ENCODE results near the gene DUSP5. TPM values are rescaled to one million over a fixed set of nuclear protein-coding genes. Genes with fewer than 3 reads are reported as not detected.

The DUSP5 gene
- polyA plus RNA-seq, 3 donors, result 2.0 to 65.3 (median 3.9) TPM

- Histone ChIP-seq H3K4me2 (replicated peaks; ENCODE audit: extremely low read depth, low read length, poor library complexity, severe bottlenecking) (no peak overlapping the region), H3K27ac (ENCODE audit: low read depth in 1 of 2, low read length in 2 of 2) (no peak overlapping the region), H3K4me1 (ENCODE audit: control insufficient read depth in 1 of 2, insufficient read depth in 2 of 2, low read length in 2 of 2) (no peaks in the 10 kb centered on the region), H3K36me3 (replicated peaks in 1 of 2; ENCODE audit: control insufficient read depth in 1 of 2, insufficient read depth in 2 of 2, low read length in 2 of 2) (no peaks in the 10 kb centered on the region), H2AFZ (ENCODE audit: insufficient read depth, low read depth, low read length, poor library complexity, severe bottlenecking) (no peak overlapping the region), H3K79me2 (ENCODE audit: insufficient read depth, low read length) (no peaks in the 10 kb centered on the region), H3K4me3 (replicated peaks in 1 of 3; ENCODE audit: low read depth in 2 of 3, low read length in 3 of 3) (no peak overlapping the region), H3K9ac (ENCODE audit: insufficient read depth, low read length, poor library complexity, severe bottlenecking) (no peak overlapping the region), H4K20me1 (ENCODE audit: insufficient read depth, low read length) (no peaks in the 10 kb centered on the region), H3K9me3 (replicated peaks in 1 of 2; ENCODE audit: control insufficient read depth in 1 of 2, insufficient read depth in 1 of 2, low read length in 2 of 2) (no peaks in the 10 kb centered on the region), H3K27me3 (ENCODE audit: control insufficient read depth in 2 of 2, insufficient read depth in 2 of 2, low read length in 2 of 2) (no peaks in the 10 kb centered on the region)
- Mint-ChIP-seq H3K36me3 (no peaks in the 10 kb centered on the region), H3K9me3 (peaks cover 0 to 13% (median 4%) of the 10 kb centered on the region in 7 donors), H3K4me3 (no peak overlapping the region), H3K27me3 (ENCODE audit: low read depth in 3 of 3) (peaks cover 0 to 2% (median 0%) of the 10 kb centered on the region in 3 donors), H3K4me1 (no peaks in the 10 kb centered on the region), H3K27ac (no peak overlapping the region)
- intact Hi-C loops (cut with micrococcal nuclease), result no loop called here
- WGBS (ENCODE audit: insufficient coverage), result 100% methylated on average over 2 of the region's 5 CpGs
- no peak for TF ChIP-seq CTCF (IDR thresholded peaks at IDR 0.05)
- no peak for DNase-seq
Observed at GRCh38 chr10:110471566-110472139, 26.1 kb upstream of the DUSP5 start.

DNA sequence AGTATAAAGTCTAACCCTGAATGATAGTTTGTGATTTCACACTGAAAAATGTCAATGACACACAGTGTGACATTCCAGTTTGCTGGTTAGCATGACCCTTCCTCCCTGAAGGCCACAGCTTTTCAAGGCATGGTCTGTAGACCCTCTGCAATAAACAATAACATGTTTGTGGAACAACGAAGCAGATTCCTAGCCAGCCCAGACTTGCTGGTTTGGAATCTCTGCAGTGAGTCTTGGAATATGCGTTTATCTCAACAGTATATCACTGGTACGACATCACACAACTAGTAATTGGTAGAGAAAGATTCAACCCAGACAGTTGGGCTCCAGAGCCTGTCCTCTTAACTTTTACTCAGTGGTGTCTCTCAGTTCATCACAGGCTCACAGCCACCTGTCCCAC lies 23.7 kb upstream of the DUSP5 start:
- Histone ChIP-seq H3K36me3 (replicated peaks in 1 of 2; ENCODE audit: control insufficient read depth in 1 of 2, insufficient read depth in 2 of 2, low read length in 2 of 2) (no peaks in the 10 kb centered on the region), H3K27ac (ENCODE audit: low read depth in 1 of 2, low read length in 2 of 2) (no peak overlapping the region), H3K4me1 (ENCODE audit: control insufficient read depth in 1 of 2, insufficient read depth in 2 of 2, low read length in 2 of 2) (no peaks in the 10 kb centered on the region), H3K4me3 (replicated peaks in 1 of 3; ENCODE audit: low read depth in 2 of 3, low read length in 3 of 3) (no peak overlapping the region), H3K4me2 (replicated peaks; ENCODE audit: extremely low read depth, low read length, poor library complexity, severe bottlenecking) (no peak overlapping the region), H2AFZ (ENCODE audit: insufficient read depth, low read depth, low read length, poor library complexity, severe bottlenecking) (no peak overlapping the region), H3K27me3 (ENCODE audit: control insufficient read depth in 2 of 2, insufficient read depth in 2 of 2, low read length in 2 of 2) (no peaks in the 10 kb centered on the region), H4K20me1 (ENCODE audit: insufficient read depth, low read length) (no peaks in the 10 kb centered on the region), H3K9ac (ENCODE audit: insufficient read depth, low read length, poor library complexity, severe bottlenecking) (no peak overlapping the region), H3K79me2 (ENCODE audit: insufficient read depth, low read length) (no peaks in the 10 kb centered on the region), H3K9me3 (replicated peaks in 1 of 2; ENCODE audit: control insufficient read depth in 1 of 2, insufficient read depth in 1 of 2, low read length in 2 of 2) (no peaks in the 10 kb centered on the region)
- intact Hi-C loops (cut with micrococcal nuclease), result no loop called here
- H3K36me3 Mint-ChIP-seq, result no peaks in the 10 kb centered on the region
- peaks cover 0 to 2% (median 0%) of the 10 kb centered on the region in 3 donors for H3K27me3 Mint-ChIP-seq (ENCODE audit: low read depth in 3 of 3)
- H3K4me1 Mint-ChIP-seq, result no peaks in the 10 kb centered on the region
- H3K4me3 Mint-ChIP-seq, result no peak overlapping the region
- TF ChIP-seq CTCF (IDR thresholded peaks at IDR 0.05), result no peak
- no CpG with 5 or more reads among the region's 3 CpGs for WGBS (ENCODE audit: insufficient coverage)
- peaks cover 0 to 10% (median 4%) of the 10 kb centered on the region in 7 donors for H3K9me3 Mint-ChIP-seq
- DNase-seq, result no peak
- H3K27ac Mint-ChIP-seq, result no peak overlapping the region
